ENCODE results near the gene LRP2.
"Not testable (repeated sequence)": the region's sequence is repeated elsewhere in the genome, so short reads cannot be mapped to it uniquely, and the experiment has no call there.

Gene LRP2

GRCh38 chr2:169137924-169138323, 224.4 kb downstream of the LRP2 start:
- no peaks in the 10 kb centered on the region for H3K9me2 ChIP-seq (replicated peaks; ENCODE audit: insufficient read depth, low read length)
- H3K4me1 ChIP-seq (ENCODE audit: low read length): peaks cover 37% of the 10 kb centered on the region
- H3K27ac ChIP-seq (ENCODE audit: low read length): no peak overlapping the region
- H3K4me2 ChIP-seq (ENCODE audit: low read depth, low read length): no peak overlapping the region
- no peak overlapping the region for H3K4me3 ChIP-seq (ENCODE audit: low read length)
- H3K9me3 ChIP-seq (replicated peaks; ENCODE audit: insufficient read depth, low read length): no peaks in the 10 kb centered on the region
- no peaks in the 10 kb centered on the region for H4K20me1 ChIP-seq (ENCODE audit: insufficient read depth, low read length)
- H3K9ac ChIP-seq (ENCODE audit: low read length): no peak overlapping the region
- no peaks in the 10 kb centered on the region for H3K36me3 ChIP-seq (replicated peaks; ENCODE audit: insufficient read depth, low read length)
- no peak for TF ChIP-seq EZH2 (optimal IDR thresholded peaks at IDR 0.05; ENCODE audit: low read depth, low read length)
- TF ChIP-seq, protein P1, sequence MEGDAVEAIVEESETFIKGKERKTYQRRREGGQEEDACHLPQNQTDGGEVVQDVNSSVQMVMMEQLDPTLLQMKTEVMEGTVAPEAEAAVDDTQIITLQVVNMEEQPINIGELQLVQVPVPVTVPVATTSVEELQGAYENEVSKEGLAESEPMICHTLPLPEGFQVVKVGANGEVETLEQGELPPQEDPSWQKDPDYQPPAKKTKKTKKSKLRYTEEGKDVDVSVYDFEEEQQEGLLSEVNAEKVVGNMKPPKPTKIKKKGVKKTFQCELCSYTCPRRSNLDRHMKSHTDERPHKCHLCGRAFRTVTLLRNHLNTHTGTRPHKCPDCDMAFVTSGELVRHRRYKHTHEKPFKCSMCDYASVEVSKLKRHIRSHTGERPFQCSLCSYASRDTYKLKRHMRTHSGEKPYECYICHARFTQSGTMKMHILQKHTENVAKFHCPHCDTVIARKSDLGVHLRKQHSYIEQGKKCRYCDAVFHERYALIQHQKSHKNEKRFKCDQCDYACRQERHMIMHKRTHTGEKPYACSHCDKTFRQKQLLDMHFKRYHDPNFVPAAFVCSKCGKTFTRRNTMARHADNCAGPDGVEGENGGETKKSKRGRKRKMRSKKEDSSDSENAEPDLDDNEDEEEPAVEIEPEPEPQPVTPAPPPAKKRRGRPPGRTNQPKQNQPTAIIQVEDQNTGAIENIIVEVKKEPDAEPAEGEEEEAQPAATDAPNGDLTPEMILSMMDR (IDR thresholded peaks at IDR 0.05; ENCODE audit: low read length): no peak
- no peak for TF ChIP-seq EZH2phosphoT487 (IDR thresholded peaks at IDR 0.05; ENCODE audit: low read length)
- H3K79me2 ChIP-seq (ENCODE audit: low read length): no peaks in the 10 kb centered on the region
- no peaks in the 10 kb centered on the region for H3K27me3 ChIP-seq (replicated peaks; ENCODE audit: insufficient read depth, low read length)
- DNase-seq: no peak
- H3F3A ChIP-seq (ENCODE audit: insufficient read depth, low read length): peaks cover 10% of the 10 kb centered on the region
- H2AFZ ChIP-seq (ENCODE audit: low read length): no peak overlapping the region

- Histone ChIP-seq H3K79me2 (ENCODE audit: low read length) (no peaks in the 10 kb centered on the region), H3K9me2 (replicated peaks; ENCODE audit: insufficient read depth, low read length) (no peaks in the 10 kb centered on the region), H3K27me3 (replicated peaks; ENCODE audit: insufficient read depth, low read length) (no peaks in the 10 kb centered on the region), H2AFZ (ENCODE audit: low read length) (no peak overlapping the region), H3K4me2 (ENCODE audit: low read depth, low read length) (no peak overlapping the region), H3F3A (ENCODE audit: insufficient read depth, low read length) (peaks cover 10% of the 10 kb centered on the region), H4K20me1 (ENCODE audit: insufficient read depth, low read length) (no peaks in the 10 kb centered on the region), H3K36me3 (replicated peaks; ENCODE audit: insufficient read depth, low read length) (no peaks in the 10 kb centered on the region), H3K4me3 (ENCODE audit: low read length) (no peak overlapping the region), H3K9ac (ENCODE audit: low read length) (no peak overlapping the region), H3K27ac (ENCODE audit: low read length) (no peak overlapping the region), H3K4me1 (ENCODE audit: low read length) (peaks cover 32% of the 10 kb centered on the region), H3K9me3 (replicated peaks; ENCODE audit: insufficient read depth, low read length) (no peaks in the 10 kb centered on the region)
- DNase-seq: no peak
- TF ChIP-seq EZH2 (optimal IDR thresholded peaks at IDR 0.05; ENCODE audit: low read depth, low read length) (no peak), EZH2phosphoT487 (IDR thresholded peaks at IDR 0.05; ENCODE audit: low read length) (no peak)
- TF ChIP-seq, protein P1 (IDR thresholded peaks at IDR 0.05; ENCODE audit: low read length): no peak
Observed at GRCh38 chr2:169136885-169137534, 225.3 kb downstream of the LRP2 start.

DNA sequence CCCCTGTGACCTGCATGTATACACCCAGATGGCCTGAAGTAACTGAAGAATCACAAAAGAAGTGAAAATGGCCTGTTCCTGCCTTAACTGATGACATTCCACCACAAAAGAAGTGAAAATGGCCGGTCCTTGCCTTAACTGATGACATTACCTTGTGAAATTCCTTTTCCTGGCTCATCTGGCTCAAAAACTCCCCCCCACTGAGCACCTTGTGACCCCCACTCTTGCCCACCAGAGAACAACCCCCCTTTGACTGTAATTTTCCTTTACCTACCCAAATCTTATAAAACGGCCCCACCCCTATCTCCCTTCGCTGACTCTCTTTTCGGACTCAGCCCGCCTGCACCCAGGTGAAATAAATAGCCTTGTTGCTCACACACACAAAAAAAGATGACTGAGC, 225.9 kb downstream of the LRP2 start:
- not testable (repeated sequence) for H3K9me2 ChIP-seq (replicated peaks; ENCODE audit: insufficient read depth, low read length); H3K9ac ChIP-seq (ENCODE audit: low read length); DNase-seq

GRCh38 chr2:169134272-169134671, 228.1 kb downstream of the LRP2 start:
- not testable (repeated sequence) for H4K20me1 ChIP-seq (ENCODE audit: insufficient read depth, low read length); H3K4me3 ChIP-seq (ENCODE audit: low read length); H3K36me3 ChIP-seq (replicated peaks; ENCODE audit: insufficient read depth, low read length); H3K4me2 ChIP-seq (ENCODE audit: low read depth, low read length); H3K27me3 ChIP-seq (replicated peaks; ENCODE audit: insufficient read depth, low read length); H3K79me2 ChIP-seq (ENCODE audit: low read length); H3F3A ChIP-seq (ENCODE audit: insufficient read depth, low read length); H3K9ac ChIP-seq (ENCODE audit: low read length); DNase-seq; H3K27ac ChIP-seq (ENCODE audit: low read length); H3K9me3 ChIP-seq (replicated peaks; ENCODE audit: insufficient read depth, low read length); H3K9me2 ChIP-seq (replicated peaks; ENCODE audit: insufficient read depth, low read length); H2AFZ ChIP-seq (ENCODE audit: low read length); H3K4me1 ChIP-seq (ENCODE audit: low read length)

More for the DNA sequence above, 225.9 kb downstream of the LRP2 start:
- H2AFZ ChIP-seq (ENCODE audit: low read length); H3K27ac ChIP-seq (ENCODE audit: low read length); H3K79me2 ChIP-seq (ENCODE audit: low read length); H3K4me2 ChIP-seq (ENCODE audit: low read depth, low read length); H4K20me1 ChIP-seq (ENCODE audit: insufficient read depth, low read length); H3K27me3 ChIP-seq (replicated peaks; ENCODE audit: insufficient read depth, low read length); H3K36me3 ChIP-seq (replicated peaks; ENCODE audit: insufficient read depth, low read length); H3K4me3 ChIP-seq (ENCODE audit: low read length); H3K9me3 ChIP-seq (replicated peaks; ENCODE audit: insufficient read depth, low read length): not testable (repeated sequence)
- Histone ChIP-seq H3F3A (ENCODE audit: insufficient read depth, low read length) (peaks cover 10% of the 10 kb centered on the region), H3K4me1 (ENCODE audit: low read length) (peaks cover 26% of the 10 kb centered on the region)

Measured in MM.1S (cell line).